Embryonic facial prominence (tissue), 1 donor: ENCODE data around the gene ACTN4.
A peak's percentile ranks its signal among the peaks of the same experiment; 100 is the strongest.
"Not testable (repeated sequence)": the region's sequence is repeated elsewhere in the genome, so short reads cannot be mapped to it uniquely, and the experiment has no call there.

ENCODE experiments used
- DNase-seq: peaks from one replicate; pipeline ENCODE4 v3.0.0-alpha.2; 2016; ENCODE audit errors: extremely low spot score

The ACTN4 gene

DNA sequence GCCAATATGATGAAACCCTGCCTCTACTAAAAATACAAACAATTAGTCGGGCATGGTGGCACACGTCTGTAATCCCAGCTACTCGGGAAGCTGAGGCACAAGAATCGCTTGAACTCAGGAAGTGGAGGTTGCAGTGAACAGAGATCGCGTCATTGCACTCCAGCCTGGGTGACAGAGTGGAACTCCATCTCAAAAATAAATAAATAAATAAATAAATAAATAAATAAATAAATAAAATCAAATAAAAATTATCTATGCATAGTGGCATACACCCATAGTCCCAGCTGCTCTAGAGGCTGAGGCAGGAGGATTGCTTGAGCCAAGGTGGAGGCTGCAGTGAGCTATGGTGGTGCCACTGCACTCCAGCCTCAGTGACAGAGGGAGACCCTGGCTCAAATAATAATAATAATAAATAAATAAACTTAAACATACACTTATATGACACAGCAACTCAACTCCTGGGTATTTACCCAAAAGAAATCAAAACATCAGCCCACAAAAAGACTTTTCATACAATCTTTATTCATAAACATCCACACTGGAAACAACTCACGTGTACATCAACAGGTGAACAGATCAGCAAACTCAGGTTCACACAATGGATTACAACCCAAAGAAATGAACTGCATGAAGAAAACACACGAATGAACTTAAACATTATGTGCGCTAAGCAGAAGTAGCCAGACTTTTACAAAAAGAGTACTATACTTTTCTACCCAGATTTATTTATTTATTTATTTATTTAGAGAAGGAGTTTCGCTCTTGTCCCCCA, 119.0 kb downstream of the ACTN4 start:
- no peak for DNase-seq

GRCh38 chr19:38769635-38770211, 122.3 kb downstream of the ACTN4 start:
- peak; percentile 50 for DNase-seq

DNA sequence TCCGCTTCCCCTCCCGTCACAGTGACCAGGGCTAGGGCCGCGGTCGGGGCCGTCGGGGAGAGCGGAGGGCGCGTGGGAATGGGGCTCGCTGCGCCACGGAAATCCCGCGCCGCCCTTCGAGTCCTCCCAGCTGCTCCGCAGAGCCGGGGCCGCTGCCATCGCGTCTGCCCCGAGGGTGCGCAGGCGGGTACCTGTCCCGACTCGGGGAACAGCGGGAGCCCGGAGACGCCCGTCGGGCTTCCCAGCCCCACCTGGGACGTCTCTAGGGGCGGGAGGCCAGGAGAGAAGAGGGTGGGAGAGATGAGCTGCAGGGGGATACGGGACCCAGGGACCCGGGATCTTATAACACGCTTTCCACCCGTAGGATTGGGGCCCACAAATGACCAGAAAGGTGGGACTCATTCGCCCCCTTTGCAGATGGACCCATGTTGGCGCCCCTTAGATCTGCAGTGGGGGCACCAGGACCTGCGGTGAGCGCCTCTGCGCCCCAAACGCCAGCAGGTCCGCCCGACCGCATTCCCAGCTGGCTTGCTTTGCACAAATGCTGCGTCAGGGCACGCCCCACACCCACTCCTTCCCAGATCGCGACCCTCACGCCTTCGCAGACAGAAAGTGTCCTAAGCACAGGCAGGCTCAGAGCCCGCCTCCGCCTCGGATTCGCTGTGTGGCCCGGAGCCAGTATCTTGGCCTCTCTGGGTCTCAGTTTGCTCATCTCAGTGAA, 122.9 kb downstream of the ACTN4 start:
- DNase-seq: not testable (repeated sequence)

GRCh38 chr19:38770949-38771275, 123.5 kb downstream of the ACTN4 start:
- not testable (repeated sequence) for DNase-seq

- DNase-seq: not testable (repeated sequence)
Observed at GRCh38 chr19:38771569-38771968, 124.1 kb downstream of the ACTN4 start.

DNA sequence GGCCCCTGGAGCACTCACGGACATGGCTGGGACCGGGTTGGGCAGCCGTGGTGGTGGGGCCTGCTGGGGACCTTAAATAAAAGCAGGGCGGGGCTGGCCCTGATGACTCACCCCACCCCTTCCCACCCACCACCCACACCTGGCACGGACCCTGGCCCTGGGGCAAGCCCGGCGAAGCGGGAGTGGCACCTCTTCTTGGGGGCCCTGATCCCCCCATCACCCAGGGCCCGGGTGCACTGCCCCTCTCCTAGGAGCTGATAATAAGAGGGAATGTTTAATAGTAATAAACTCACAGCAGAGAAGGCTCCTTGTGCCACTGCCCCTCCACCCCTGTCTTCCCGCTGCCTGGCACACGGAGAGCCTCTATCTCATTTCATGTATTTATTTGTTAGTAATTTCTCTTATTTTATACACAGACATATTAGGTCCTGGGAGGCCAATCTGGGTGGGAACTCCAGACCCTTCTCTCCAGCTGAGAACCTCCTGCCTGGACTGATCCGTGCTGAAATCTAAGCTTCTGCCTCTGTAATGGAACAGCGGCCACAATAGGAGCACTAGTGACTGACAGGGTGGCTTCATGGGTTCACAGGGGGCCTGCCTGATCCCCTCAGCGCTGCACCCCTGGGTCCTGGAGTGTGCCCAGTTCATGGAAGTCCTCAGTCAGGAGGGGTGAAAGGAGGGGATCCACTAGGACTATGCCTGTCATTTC, 126.2 kb downstream of the ACTN4 start, which contains the start of gene LGALS7:
LGALS7 (minus strand) TSS at position 49 of the 709 bp plus-strand sequence; CDS start at position 24, 25 bp downstream.
- no peak for DNase-seq

- no peak for DNase-seq
Observed at GRCh38 chr19:38774181-38774950, 126.9 kb downstream of the ACTN4 start.

- DNase-seq: no peak
Observed at GRCh38 chr19:38778733-38779132, 131.3 kb downstream of the ACTN4 start.

DNA sequence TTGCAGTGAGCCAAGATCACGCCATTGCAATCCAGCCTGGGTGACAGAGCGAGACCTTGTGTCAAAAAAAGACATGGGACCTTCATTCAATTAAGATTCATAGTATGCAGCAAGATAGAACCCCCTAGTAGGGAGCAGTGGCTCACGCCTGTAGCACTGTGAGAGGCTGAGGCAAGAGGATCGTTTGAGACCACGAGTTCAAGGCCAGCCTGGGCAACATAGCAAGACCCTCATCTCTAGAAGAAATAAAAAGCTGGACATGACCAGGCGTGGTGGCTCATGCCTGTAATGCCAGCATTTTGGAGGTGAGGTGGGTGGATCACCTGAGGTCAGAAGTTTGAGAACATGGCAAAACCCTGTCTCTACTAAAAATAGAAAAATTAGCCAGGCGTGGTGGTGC, 133.0 kb downstream of the ACTN4 start:
- DNase-seq: no peak

DNA sequence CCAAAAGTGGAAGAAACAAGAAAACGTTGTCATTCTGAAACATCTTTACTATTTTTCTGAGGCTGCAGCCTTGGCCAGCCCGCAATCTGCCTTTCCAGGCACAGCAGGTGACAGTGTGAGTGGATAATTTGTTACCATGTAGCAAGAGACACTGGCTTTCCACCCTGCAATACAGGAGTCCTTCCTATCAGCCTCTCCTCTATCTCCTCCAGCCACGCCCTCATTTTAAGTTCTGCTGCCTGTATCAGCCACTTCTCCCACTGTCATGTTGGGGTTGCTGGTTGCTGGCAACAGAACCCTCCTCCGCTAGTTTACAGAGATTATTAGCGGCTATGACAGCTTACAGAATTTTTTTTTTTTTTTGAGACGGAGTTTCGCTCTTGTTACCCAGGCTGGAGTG, 133.6 kb downstream of the ACTN4 start:
- no peak for DNase-seq
